Measurements from ENCODE around the gene ANAPC2.

ANAPC2 gene

GRCh38 chr9:137176302-137177182 is 11.8 kb downstream of the ANAPC2 start:
- DNase-seq (ENCODE audit: low read depth in 4 of 4, low spot score in 1 of 4): no peak

- no peak for DNase-seq (ENCODE audit: low read depth in 4 of 4, low spot score in 1 of 4)
Observed at GRCh38 chr9:137175345-137175961, 12.9 kb downstream of the ANAPC2 start.

- DNase-seq (ENCODE audit: low read depth in 4 of 4, low spot score in 1 of 4): no peak
Observed at GRCh38 chr9:137174722-137175293, 13.6 kb downstream of the ANAPC2 start.

DNA sequence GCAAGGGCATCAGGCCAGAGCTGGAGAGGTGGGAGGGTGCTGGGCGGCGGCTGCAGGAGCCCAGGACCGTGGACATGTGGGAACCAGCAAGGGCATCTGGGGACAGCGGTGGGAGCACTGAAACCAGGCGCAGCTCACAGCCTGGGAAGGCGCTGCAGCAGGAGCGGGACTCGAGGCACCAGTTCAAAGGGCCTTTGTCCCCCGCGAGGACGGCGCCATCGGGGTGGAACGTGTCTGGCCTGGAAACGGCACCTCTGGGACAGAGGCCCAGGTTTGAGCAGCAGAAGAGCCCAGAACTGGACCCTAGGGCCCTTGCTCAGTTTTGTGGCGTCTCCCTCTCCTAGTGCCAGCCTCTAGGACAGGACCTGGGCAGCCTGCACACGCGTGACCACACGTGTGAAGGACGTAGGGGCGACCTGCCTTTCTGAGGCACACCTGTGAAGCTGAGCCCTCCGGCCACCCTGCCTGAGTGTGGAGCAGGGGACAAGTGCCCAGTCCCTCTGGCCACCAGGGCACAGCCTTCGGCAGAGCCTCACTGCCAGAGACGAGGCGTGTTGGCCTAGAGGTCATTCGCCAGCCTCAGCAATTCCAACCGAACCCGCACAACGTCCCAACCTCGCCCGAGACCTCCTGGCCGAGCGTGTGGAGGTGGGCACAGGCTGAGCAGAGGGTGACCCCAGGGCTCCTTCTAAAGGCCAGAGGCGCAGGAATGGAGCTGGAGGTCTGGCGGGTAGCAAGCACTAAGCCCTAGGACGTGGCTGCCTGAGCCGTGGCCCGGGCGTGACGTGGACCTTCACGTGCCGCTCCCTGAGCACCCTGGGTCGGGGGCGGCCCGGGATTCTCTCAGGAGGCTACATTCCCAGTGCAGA is 14.3 kb downstream of the ANAPC2 start:
- no peak for DNase-seq (ENCODE audit: low read depth in 4 of 4, low spot score in 1 of 4)

- no peak for DNase-seq (ENCODE audit: low read depth in 4 of 4, low spot score in 1 of 4)
Observed at GRCh38 chr9:137172901-137173795, 15.2 kb downstream of the ANAPC2 start.

DNA sequence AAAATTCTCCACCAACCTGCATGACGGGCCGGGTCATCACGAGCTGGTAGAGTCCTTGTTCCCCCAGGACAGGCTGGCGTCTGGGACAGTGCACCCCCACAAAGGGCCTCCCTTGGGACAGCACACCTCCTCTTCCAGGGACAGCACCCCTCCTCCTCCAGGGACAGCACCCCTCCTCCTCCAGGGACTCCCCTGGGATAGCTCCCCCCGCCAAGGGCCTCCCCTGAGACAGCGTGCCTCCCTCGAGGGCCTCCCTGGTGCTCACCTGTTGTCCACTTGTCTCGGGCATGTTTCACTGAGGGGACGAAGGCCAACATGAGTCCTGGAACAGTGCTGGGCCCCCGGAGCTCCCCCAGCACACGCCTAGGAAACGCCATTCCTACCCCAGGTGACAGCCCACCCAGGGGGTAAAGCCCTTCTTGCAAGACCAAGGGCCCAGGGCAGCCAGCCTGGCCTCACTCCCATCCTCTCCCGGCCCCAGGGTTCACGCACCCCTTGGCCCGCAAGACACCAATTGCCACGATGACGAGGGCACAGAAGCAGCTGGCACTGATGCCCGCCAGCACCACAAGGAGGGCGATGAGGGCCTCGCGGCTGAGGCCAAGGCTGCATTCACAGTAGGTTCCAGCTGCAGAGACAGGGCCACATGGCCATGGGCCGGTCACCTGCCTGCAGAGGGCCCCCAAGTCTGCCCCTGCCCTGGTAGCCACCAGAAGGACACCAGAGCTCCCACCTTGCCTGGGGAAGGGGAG is 17.0 kb downstream of the ANAPC2 start:
- no peak for DNase-seq (ENCODE audit: low read depth in 4 of 4, low spot score in 1 of 4)

- DNase-seq (ENCODE audit: low read depth in 4 of 4, low spot score in 1 of 4): no peak
Observed at GRCh38 chr9:137170486-137171148, 17.7 kb downstream of the ANAPC2 start.

DNA sequence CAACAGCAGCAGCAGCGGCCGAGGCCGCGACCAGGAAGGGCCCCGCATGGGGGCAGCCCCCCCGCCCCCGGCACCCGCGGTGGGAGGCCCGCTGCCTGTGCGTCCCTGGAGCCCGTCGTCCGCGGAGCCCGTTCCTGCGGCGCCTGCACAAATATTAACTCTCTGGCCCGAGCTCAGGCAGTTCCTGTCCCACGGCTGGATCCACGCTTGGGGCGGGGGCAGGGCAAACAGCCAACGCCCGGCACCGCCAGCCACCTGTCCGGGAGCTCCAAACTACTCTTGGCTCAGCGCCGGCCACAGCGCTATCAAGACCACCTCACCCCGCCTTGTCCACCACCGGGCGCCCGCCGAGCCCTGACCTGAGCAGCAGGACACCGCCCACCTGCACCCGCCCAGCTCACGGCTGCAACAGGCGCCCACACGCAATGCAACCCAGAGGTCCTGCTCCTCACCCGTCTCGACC is 18.4 kb downstream of the ANAPC2 start, which contains the start of gene LRRC26:
Gene LRRC26, minus strand, starts transcription at position 156 of the 463 bp plus-strand sequence. Its CDS starts 108 bp downstream, at position 48.
- DNase-seq (ENCODE audit: low read depth in 4 of 4, low spot score in 1 of 4): no peak

GRCh38 chr9:137168904-137169856 is 19.2 kb downstream of the ANAPC2 start:
- no peak for DNase-seq (ENCODE audit: low read depth in 4 of 4, low spot score in 1 of 4)

DNA sequence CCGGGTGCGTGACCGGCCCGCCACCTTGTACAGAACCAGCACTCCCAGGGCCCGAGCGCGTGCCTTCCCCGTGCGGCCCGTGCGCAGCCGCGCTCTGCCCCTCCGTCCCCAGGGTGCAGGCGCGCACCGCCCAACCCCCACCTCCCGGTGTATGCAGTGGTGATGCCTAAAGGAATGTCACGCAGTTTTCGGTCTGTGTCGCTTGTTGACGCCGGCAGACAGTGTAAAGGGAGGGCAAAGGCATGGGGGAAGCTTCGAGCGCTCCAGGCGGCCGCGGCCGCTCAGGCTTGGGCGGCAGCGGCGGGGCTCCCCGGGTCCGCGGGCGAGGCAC is 19.8 kb downstream of the ANAPC2 start:
- DNase-seq (ENCODE audit: low read depth in 4 of 4, low spot score in 1 of 4): no peak

- no peak for DNase-seq (ENCODE audit: low read depth in 4 of 4, low spot score in 1 of 4)
Observed at GRCh38 chr9:137167747-137168572, 20.4 kb downstream of the ANAPC2 start.

DNA sequence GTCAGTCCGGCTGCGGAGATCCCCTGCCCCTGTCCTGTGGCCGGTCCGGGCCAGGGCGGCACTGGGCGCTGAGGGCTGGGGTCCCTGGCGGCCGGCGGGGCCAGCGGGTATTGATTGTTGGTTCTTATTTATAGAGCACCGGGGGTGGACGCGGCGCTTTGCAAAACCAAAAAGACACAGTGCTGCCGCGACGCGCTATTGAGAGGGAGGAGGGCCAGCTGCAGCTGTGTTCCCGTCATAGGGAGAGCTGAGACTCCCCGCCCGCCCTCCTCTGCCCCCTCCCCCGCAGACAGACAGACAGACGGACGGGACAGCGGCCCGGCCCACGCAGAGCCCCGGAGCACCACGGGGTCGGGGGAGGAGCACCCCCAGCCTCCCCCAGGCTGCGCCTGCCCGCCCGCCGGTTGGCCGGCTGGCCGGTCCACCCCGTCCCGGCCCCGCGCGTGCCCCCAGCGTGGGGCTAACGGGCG is 21.0 kb downstream of the ANAPC2 start:
- no peak for DNase-seq (ENCODE audit: low read depth in 4 of 4, low spot score in 1 of 4)

GRCh38 chr9:137166380-137167229 is 21.8 kb downstream of the ANAPC2 start:
- no peak for DNase-seq (ENCODE audit: low read depth in 4 of 4, low spot score in 1 of 4)

GRCh38 chr9:137165250-137165836 is 23.0 kb downstream of the ANAPC2 start:
- DNase-seq (ENCODE audit: low read depth in 4 of 4, low spot score in 1 of 4): no peak

All from stimulated activated CD4-positive, alpha-beta T cell treated with anti-CD3 and anti-CD28 coated beads, Interleukin-1b, Interleukin-23, amount 100 ng/mL, for 24 hours (primary cell).